Measurements from ENCODE around the gene SRRD.

SRRD gene

GRCh38 chr22:26453216-26453615 is 30.5 kb upstream of the SRRD start:
- no peak for DNase-seq (ENCODE audit: extremely low read depth in 1 of 2, low read depth in 1 of 2)

- DNase-seq (ENCODE audit: extremely low read depth in 1 of 2, low read depth in 1 of 2), result no peak
Measured at GRCh38 chr22:26453812-26454500, 29.7 kb upstream of the SRRD start.

GRCh38 chr22:26457661-26458272 is 25.9 kb upstream of the SRRD start:
- no peak for DNase-seq (ENCODE audit: extremely low read depth in 1 of 2, low read depth in 1 of 2)

GRCh38 chr22:26460202-26460601 is 23.5 kb upstream of the SRRD start:
- no peak for DNase-seq (ENCODE audit: extremely low read depth in 1 of 2, low read depth in 1 of 2)

GRCh38 chr22:26461188-26461810 is 22.4 kb upstream of the SRRD start:
- peak in 1 of 2 donors; percentile 19 for DNase-seq (ENCODE audit: extremely low read depth in 1 of 2, low read depth in 1 of 2)

- no peak for DNase-seq (ENCODE audit: extremely low read depth in 1 of 2, low read depth in 1 of 2)
Measured at GRCh38 chr22:26462051-26462450, 21.6 kb upstream of the SRRD start.

GRCh38 chr22:26462641-26463040 is 21.0 kb upstream of the SRRD start:
- DNase-seq (ENCODE audit: extremely low read depth in 1 of 2, low read depth in 1 of 2), result no peak

- no peak for DNase-seq (ENCODE audit: extremely low read depth in 1 of 2, low read depth in 1 of 2)
Measured at GRCh38 chr22:26463101-26463661, 20.5 kb upstream of the SRRD start.

GRCh38 chr22:26463688-26464087 is 20.0 kb upstream of the SRRD start:
- DNase-seq (ENCODE audit: extremely low read depth in 1 of 2, low read depth in 1 of 2), result no peak

- DNase-seq (ENCODE audit: extremely low read depth in 1 of 2, low read depth in 1 of 2), result no peak
Measured at GRCh38 chr22:26464312-26464711, 19.4 kb upstream of the SRRD start.

GRCh38 chr22:26466196-26466595 is 17.5 kb upstream of the SRRD start:
- DNase-seq (ENCODE audit: extremely low read depth in 1 of 2, low read depth in 1 of 2), result no peak

GRCh38 chr22:26470807-26471206 is 12.9 kb upstream of the SRRD start:
- DNase-seq (ENCODE audit: extremely low read depth in 1 of 2, low read depth in 1 of 2), result no peak

GRCh38 chr22:26471522-26471921 is 12.2 kb upstream of the SRRD start:
- DNase-seq (ENCODE audit: extremely low read depth in 1 of 2, low read depth in 1 of 2), result no peak

- DNase-seq (ENCODE audit: extremely low read depth in 1 of 2, low read depth in 1 of 2), result no peak
Measured at GRCh38 chr22:26474682-26475081, 9.0 kb upstream of the SRRD start.

- no peak for DNase-seq (ENCODE audit: extremely low read depth in 1 of 2, low read depth in 1 of 2)
Measured at GRCh38 chr22:26476705-26477340, 6.9 kb upstream of the SRRD start.

- no peak for DNase-seq (ENCODE audit: extremely low read depth in 1 of 2, low read depth in 1 of 2)
Measured at GRCh38 chr22:26477341-26477731, 6.3 kb upstream of the SRRD start.

- no peak for DNase-seq (ENCODE audit: extremely low read depth in 1 of 2, low read depth in 1 of 2)
Measured at GRCh38 chr22:26479043-26479791, 4.5 kb upstream of the SRRD start.

GRCh38 chr22:26479792-26480610 is 3.7 kb upstream of the SRRD start:
- no peak for DNase-seq (ENCODE audit: extremely low read depth in 1 of 2, low read depth in 1 of 2)

GRCh38 chr22:26480611-26480932 is 3.1 kb upstream of the SRRD start:
- no peak for DNase-seq (ENCODE audit: extremely low read depth in 1 of 2, low read depth in 1 of 2)

- no peak for DNase-seq (ENCODE audit: extremely low read depth in 1 of 2, low read depth in 1 of 2)
Measured at GRCh38 chr22:26481112-26481693, 2.5 kb upstream of the SRRD start.

Measured in activated CD8-positive, alpha-beta memory T cell treated with anti-CD3 and anti-CD28 coated beads for 1 hour (primary cell).